Hepatocyte (in vitro differentiated cells): ENCODE results near the gene SVBP. TPM values are rescaled to one million over a fixed set of nuclear protein-coding genes. Genes with fewer than 3 reads are reported as not detected.
A peak's percentile ranks its signal among the peaks of the same experiment; 100 is the strongest.

ENCODE experiments used
- DNase-seq: peaks from one replicate; pipeline ENCODE4 v3.0.0-alpha.2; 2016; ENCODE audit warnings: low spot score
- H2AFZ ChIP-seq: fragments of 200-600 bp; sonication (generic); 2 replicates; pipeline ENCODE4 v1.6.0; 2016; ENCODE audit warnings: antibody characterized with exemption, mild to moderate bottlenecking
- H3K27ac ChIP-seq: fragments of 200-600 bp; sonication (generic); 2 replicates; pipeline ENCODE4 v1.5.1; 2016; ENCODE audit warnings: mild to moderate bottlenecking
- H3K27me3 ChIP-seq: fragments of 200-600 bp; sonication (generic); 2 replicates; pipeline ENCODE4 v1.6.1; 2016
- H3K36me3 ChIP-seq: fragments of 200-600 bp; sonication (generic); replicated peaks from 2 replicates; pipeline ENCODE4 v1.5.1; 2016; ENCODE audit warnings: low read depth; ENCODE audit not compliant: insufficient read depth
- H3K4me1 ChIP-seq: fragments of 200-600 bp; sonication (generic); 2 replicates; pipeline ENCODE4 v1.5.1; 2016; ENCODE audit warnings: mild to moderate bottlenecking, moderate library complexity; ENCODE audit not compliant: insufficient read depth
- H3K4me2 ChIP-seq: fragments of 200-600 bp; sonication (generic); 2 replicates; pipeline ENCODE4 v1.6.0; 2016
- H3K4me3 ChIP-seq: fragments of 200-600 bp; sonication (generic); 2 replicates; pipeline ENCODE4 v1.5.1; 2016; ENCODE audit warnings: mild to moderate bottlenecking
- H3K79me2 ChIP-seq: fragments of 200-600 bp; sonication (generic); 2 replicates; pipeline ENCODE4 v1.6.0; 2017; ENCODE audit warnings: mild to moderate bottlenecking
- H3K9me2 ChIP-seq: fragments of 200-600 bp; sonication (generic); replicated peaks from 2 replicates; pipeline ENCODE4 v1.6.0; 2017; ENCODE audit warnings: mild to moderate bottlenecking; ENCODE audit not compliant: insufficient read depth
- H3K9me3 ChIP-seq: fragments of 200-600 bp; sonication (generic); 2 replicates; pipeline ENCODE4 v1.5.1; 2016; ENCODE audit warnings: low read depth, mild to moderate bottlenecking
- H4K20me1 ChIP-seq: fragments of 200-600 bp; sonication (generic); 2 replicates; pipeline ENCODE4 v1.6.0; 2016; ENCODE audit warnings: mild to moderate bottlenecking; ENCODE audit not compliant: insufficient read depth, poor library complexity, severe bottlenecking
- CTCF ChIP-seq: fragments of 200-600 bp; sonication (generic); IDR thresholded peaks from 2 replicates; pipeline ENCODE4 v1.5.1; 2016; ENCODE audit warnings: antibody characterized with exemption, mild to moderate bottlenecking; ENCODE audit not compliant: poor library complexity
- EZH2 ChIP-seq: fragments of 200-600 bp; sonication (generic); IDR thresholded peaks from 2 replicates; pipeline ENCODE4 v1.6.1; 2016; ENCODE audit warnings: antibody characterized with exemption, mild to moderate bottlenecking, borderline replicate concordance
- EZH2phosphoT487 ChIP-seq: fragments of 200-600 bp; sonication (generic); IDR thresholded peaks from one replicate; pipeline ENCODE4 v1.6.1; 2018; ENCODE audit warnings: antibody characterized with exemption, mild to moderate bottlenecking, low read depth, moderate library complexity; ENCODE audit not compliant: unreplicated experiment, severe bottlenecking
- WGBS: methylation state at CpG from one replicate; pipeline ENCODE4 v1.1.6; 2016; ENCODE audit warnings: low lambda C conversion rate; ENCODE audit errors: missing lambda C conversion rate; 5-methylcytosine and 5-hydroxymethylcytosine counted together
- polyA plus RNA-seq: library from polyadenylated mRNA; unstranded; fragments of >200 nt; fragmentation: Nextera tagmentation; extraction: Ambion mirVana; gene quantifications from 2 replicates; pipeline ENCODE4 v1.2.1, GENCODE V29; 2016
- total RNA-seq: library from RNA; depleted of rRNA; stranded (reverse); fragments of >200 nt; gene quantifications from 2 replicates; pipeline ENCODE4 v1.2.3, GENCODE V29; 2014

Gene SVBP
- total and polyA plus RNA-seq, 2 experiments from 2014 or later: 49.6 to 56.8 TPM

- H3K4me1 ChIP-seq: peaks cover 4% of the 10 kb centered on the region
- no peaks in the 10 kb centered on the region for H4K20me1 ChIP-seq
- H2AFZ ChIP-seq: peak within 1 kb of the TSS; percentile 88
- WGBS: 1% methylated on average over 38 of the region's 50 CpGs
- H3K4me3 ChIP-seq: peak within 1 kb of the TSS; percentile 62
- no peaks in the 10 kb centered on the region for H3K9me2 ChIP-seq
- H3K36me3 ChIP-seq: no peaks in the 10 kb centered on the region
- TF ChIP-seq EZH2phosphoT487 (no peak), CTCF (peak; percentile 52), EZH2 (no peak)
- H3K79me2 ChIP-seq: peaks cover 15% of the 10 kb centered on the region
- peak within 1 kb of the TSS; percentile 36 for H3K27ac ChIP-seq
- peak within 1 kb of the TSS; percentile 90 for H3K4me2 ChIP-seq
- no peaks in the 10 kb centered on the region for H3K27me3 ChIP-seq
- peak; percentile 96 for DNase-seq
- H3K9me3 ChIP-seq: no peaks in the 10 kb centered on the region
These were observed 29.3 kb upstream of the SVBP start, which contains the start of gene ZNF691 for GRCh38 chr1:42846257-42847110. Gene ZNF691, plus strand, starts transcription at chr1:42846613. Its CDS starts 3,046 bp downstream, at chr1:42849659.

- no peaks in the 10 kb centered on the region for H3K27me3 ChIP-seq
- 10% methylated on average over 10 of the region's 10 CpGs for WGBS
- no peak for DNase-seq
- TF ChIP-seq CTCF: no peak
- TF ChIP-seq EZH2phosphoT487: no peak
- no peak for TF ChIP-seq EZH2
- no peaks in the 10 kb centered on the region for H3K9me3 ChIP-seq
- H4K20me1 ChIP-seq: no peaks in the 10 kb centered on the region
- peak overlapping the region; percentile 88 for H2AFZ ChIP-seq
- peaks cover 15% of the 10 kb centered on the region for H3K79me2 ChIP-seq
- H3K4me3 ChIP-seq: peak overlapping the region; percentile 52
- H3K27ac ChIP-seq: no peak overlapping the region
- no peaks in the 10 kb centered on the region for H3K9me2 ChIP-seq
- peaks cover 4% of the 10 kb centered on the region for H3K4me1 ChIP-seq
- H3K4me2 ChIP-seq: peak overlapping the region; percentile 78
- H3K36me3 ChIP-seq: no peaks in the 10 kb centered on the region
These were observed 28.7 kb upstream of the SVBP start for GRCh38 chr1:42845866-42846256.

DNA sequence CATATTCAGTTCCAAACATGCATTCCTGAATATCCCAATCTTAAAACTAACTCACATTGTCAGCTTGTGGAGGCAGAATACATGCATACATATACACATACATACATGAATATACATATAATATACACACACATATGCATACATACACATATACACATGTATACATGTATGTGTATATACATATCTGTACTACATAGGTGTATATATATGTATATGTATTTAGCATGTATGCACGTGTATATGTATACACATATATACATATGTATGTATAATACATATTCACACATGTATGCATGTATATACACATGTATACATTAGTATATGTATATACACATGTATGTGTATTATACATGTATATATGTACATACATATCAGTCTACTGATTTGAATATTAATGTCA, 28.0 kb upstream of the SVBP start:
- Histone ChIP-seq H3K9me3 (no peaks in the 10 kb centered on the region), H3K36me3 (no peaks in the 10 kb centered on the region), H3K4me2 (peak overlapping the region; percentile 78), H3K27me3 (no peaks in the 10 kb centered on the region), H2AFZ (no peak overlapping the region), H4K20me1 (no peaks in the 10 kb centered on the region), H3K27ac (no peak overlapping the region), H3K4me3 (no peak overlapping the region), H3K79me2 (peaks cover 15% of the 10 kb centered on the region), H3K9me2 (no peaks in the 10 kb centered on the region), H3K4me1 (peaks cover 4% of the 10 kb centered on the region)
- DNase-seq: no peak
- TF ChIP-seq EZH2phosphoT487: no peak
- TF ChIP-seq CTCF: no peak
- no peak for TF ChIP-seq EZH2
- WGBS: 92% methylated on average over 1 of the region's 1 CpG
